Measurements from ENCODE around the gene FBP1.
"Not testable (repeated sequence)": the region's sequence is repeated elsewhere in the genome, so short reads cannot be mapped to it uniquely, and the experiment has no call there.

The FBP1 gene

DNA sequence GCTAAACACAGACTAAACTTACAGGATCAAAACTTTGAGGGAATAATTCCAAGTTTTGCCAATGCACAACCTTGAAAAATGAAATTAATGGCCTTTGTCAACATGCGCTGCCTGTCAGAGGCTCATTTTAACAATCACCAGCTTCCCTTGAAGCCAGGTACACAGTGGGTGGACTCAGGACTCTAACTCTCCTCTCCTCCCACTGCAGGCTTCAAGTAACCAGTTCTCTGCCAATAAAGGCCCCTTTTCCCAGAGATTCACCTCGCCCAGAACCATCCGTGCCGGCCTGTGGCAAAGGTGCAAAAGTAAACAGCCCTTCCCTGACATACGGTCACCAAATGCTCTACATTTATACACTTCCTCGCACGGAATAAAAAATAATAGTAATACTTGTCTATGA lies 27.2 kb downstream of the FBP1 start:
- no peak for DNase-seq (ENCODE audit: low read depth)

DNA sequence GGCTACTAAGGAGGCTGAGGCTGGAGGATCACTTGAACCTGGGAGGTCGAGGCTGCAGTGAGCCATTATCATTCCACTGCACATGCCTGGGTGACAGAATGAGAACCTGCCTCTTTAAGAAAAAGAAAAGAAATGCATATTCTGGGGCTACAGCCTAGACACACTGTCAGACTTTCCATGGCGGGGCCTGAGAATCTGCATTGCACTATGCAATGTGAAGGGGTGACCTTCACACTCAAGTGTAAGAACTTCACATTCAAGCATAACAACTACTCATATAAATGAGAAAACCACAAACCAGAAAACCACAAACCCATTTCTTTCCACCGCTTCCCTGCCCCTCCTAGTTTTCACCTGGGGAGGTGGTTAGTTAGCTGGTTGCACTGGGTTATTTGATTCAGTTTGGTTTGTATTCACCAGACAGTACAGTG lies 27.7 kb downstream of the FBP1 start:
- no peak for DNase-seq (ENCODE audit: low read depth)

DNA sequence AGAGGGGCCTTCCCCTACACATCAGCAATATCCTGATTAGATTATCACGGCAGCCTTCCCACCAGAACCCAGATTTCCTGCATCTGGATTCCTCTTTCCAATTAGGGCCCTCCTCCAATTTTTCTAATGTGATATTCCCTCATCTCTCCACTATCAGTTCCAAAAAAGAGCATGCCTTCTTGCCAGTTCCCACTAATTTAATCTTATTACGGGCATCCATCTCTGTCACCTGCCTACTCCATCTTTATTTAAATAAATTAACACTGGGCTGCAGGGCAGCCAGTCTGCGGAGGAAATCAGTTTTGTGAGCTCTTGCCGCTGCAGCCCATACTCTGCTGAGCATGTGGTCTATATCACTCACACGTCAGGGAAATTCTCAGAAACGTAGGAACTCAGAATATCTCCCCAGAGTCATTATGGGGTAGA lies 29.1 kb downstream of the FBP1 start:
- no peak for DNase-seq (ENCODE audit: low read depth)

DNA sequence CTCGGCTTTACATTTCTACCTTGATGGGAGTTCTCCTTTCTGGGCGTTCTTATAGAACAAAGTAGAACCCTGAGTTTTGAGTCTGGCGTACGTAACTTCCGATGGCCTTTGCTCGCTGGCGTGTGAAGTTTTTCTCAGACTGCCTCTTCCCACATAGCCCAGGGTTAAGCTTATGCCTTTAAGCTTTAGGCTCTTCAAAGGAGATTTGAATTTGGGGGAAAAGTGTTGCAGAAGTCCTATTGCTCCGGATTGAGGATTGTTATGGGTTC lies 32.0 kb downstream of the FBP1 start:
- no peak for DNase-seq (ENCODE audit: low read depth)

DNA sequence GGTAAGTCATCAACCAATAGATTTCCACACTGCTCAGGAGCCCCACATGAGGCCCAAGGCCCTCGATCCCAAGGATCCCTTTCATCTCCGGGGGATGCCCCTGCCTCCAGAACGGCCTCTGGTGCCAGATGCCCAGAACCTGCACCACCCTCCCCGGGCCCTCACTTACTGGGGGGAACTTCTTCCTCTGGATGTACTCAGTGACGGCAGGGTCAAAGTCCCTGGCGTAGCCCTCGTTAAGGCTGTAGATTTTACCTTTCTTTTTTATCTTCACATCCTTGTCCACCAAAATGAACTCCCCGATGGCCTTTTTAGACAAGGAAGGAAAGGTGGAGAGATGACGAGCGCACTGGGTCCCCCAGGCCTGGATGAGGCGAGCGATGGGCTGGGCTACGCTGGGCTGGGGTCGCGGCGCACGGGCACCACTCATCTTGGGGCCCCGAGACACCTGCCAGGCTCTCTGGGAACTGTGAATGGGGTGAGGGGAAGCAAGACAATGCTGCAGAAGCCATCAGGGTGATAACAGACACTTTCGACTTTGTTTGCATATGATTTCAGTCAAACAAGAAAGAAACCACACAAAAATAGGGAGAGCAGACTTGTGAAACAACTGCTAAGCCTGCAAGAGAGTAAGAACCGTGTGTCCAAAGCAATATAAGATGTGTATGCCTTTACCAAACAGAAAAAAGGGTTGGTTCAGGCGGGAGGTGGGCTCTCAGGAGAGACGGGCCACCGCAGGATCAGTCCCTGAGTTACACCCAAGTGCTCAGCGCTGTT lies 32.5 kb downstream of the FBP1 start:
- no peak for DNase-seq (ENCODE audit: low read depth)

DNA sequence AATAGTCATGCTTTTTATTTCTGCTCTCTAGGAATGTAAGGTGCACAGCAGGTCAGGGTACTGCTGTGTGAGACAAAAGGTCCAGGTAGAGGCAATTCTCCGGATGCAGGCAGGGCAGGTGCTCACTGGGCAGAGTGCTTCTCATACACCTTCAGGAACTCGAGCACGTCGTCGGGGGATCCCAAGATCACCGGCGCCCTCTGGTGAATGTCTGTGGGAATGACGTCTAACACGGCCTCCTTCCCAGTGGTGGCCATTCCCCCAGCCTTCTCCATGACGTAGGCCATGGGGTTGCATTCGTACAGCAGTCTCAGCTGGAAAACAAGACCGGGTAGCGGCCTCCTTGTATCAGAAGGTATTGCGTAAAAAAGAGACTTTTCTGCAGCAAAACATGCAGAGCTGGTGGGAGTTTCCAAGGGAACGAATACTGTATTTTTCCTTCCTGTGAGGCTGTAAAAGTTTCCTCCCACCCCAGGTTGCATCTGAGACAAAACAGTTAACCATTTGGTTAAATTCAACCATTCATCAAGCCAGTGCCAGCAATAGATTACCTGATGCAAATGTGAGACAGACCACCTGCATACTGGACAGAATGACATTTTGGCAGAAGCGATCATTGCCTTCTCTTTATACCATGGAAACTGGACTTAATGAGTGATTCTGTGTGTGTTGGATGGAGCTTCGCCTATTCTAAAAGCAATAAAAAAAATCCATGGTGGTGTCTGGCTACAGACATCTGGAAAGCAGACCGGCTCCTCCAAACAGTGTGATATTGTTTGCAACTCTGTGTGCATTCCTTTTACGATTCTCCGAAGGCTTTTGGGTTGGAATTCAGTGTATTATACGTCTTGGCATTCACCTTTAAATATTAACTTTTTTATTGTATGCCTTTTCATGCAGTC lies 35.8 kb downstream of the FBP1 start:
- peak; percentile 59 for DNase-seq (ENCODE audit: low read depth)

DNA sequence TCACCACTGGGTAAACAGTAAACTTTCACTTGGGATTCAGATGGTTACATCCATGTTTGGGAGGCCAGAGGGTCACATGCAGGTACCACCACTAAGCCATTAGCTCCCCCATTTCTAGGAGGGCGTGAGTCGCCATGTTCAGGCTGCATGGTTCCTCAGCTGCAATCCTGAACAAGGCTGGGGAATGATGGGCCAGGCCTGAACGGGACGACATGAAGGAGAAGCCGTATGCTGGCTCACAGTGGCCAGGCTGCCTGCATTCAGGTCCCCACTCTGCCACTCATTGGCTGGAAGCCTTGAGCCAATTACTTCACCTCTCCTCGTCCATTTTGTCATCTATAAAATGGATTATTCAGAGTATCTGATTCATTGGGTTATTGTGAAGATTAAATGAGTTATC lies 36.7 kb downstream of the FBP1 start:
- DNase-seq (ENCODE audit: low read depth), result no peak

DNA sequence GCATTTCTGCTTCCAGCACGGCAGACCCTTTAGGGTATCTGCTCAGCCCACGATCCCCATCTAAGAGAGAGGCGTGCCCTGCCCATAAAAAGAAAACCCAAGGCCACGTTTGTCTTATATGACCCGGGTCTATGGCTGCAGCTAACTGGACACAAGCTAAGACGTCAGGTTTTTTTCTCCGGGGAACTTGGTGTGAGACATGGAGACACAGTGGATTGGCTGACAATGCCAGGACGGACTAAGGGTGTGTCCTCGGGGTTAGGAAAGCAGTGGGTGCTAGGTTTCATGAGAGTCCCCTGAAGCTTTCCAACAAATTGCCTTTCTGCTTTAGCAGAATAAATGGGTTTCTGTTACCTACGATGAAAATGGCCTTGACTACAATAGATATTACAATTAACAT lies 38.6 kb downstream of the FBP1 start:
- no peak for DNase-seq (ENCODE audit: low read depth)

DNA sequence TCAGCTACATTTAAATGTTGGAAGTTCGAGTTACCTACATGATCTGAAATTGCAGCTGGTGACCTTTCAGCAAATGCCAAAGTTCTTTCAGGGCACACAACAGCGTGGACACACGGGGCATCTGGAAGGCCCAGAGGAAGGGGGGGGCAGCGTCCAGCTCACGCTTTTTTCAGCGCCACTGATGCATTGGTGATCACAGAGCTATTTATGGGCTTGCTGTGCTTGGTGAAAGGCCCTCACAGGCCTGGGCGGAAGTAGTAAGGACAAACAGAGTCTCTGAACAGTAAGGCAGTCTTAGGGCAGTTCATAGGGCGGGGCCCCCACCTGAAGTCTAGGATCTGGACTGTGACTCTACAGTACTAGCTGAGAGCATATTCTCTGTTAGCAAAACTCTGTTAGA lies 39.1 kb downstream of the FBP1 start:
- no peak for DNase-seq (ENCODE audit: low read depth)

DNA sequence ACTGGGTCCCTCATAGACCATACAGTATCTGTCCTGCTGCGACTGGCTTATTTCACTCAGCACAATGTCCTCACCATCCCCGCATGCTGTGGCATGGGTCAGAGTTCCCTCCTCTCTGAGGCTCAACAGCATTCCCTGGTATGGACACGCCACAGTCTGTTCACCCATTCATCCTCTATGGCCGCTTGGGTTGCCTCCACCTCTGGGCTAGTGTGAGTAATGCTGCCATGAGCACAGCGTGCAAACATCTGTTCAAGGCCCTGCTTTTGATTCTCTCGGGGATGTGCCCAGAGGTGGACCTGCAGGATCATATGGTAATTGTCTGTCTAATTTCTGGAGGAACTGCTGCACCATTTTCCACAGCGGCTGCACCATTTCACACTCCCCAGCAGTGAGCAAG lies 40.2 kb downstream of the FBP1 start:
- DNase-seq (ENCODE audit: low read depth), result no peak

DNA sequence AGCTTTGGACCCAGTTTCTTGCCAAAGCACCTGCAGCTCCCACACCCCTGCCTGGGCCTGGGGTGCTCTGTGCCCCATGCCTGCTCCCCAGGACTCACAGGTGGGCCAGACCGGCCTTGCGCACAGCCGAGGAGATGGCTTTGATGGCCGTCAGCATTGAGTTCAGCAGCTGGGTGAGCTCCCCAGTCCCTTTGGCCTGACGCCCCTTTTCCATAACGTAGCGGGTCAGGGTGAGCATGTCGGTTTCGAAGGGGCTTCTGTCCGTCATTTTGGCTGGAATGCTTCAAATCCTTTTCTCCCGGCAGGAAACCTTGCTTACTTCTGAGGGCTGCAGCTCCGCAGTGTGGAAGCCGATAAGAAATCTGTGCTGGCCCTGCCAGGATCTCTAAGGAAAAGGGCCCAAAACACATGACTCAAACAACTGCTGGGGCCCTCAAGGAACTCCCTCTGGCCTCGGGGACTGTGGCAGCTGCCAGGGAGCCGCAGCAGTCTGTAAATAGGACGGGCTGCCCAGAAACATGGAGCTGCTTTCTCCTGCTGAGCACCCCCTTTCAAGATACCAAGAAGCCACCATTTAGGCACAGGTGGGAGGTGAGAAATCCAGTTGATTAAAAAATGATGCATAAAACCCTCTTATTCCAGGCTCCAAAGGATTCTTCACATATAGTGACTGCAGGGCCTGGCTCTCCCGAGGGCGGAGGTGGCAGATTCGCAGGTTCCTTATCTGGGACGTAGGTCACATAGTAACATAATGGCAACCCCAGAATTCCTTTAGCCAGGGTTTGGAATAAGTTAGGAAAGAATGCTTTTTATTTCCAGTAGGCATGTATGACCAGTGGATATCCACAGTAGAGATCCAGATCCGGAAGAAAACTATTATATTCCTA lies 45.6 kb downstream of the FBP1 start, which contains the start of gene FBP2:
FBP2 (minus strand) TSS at position 366 of the 887 bp plus-strand sequence; CDS start at position 268, 98 bp downstream.
- DNase-seq (ENCODE audit: low read depth), result no peak

DNA sequence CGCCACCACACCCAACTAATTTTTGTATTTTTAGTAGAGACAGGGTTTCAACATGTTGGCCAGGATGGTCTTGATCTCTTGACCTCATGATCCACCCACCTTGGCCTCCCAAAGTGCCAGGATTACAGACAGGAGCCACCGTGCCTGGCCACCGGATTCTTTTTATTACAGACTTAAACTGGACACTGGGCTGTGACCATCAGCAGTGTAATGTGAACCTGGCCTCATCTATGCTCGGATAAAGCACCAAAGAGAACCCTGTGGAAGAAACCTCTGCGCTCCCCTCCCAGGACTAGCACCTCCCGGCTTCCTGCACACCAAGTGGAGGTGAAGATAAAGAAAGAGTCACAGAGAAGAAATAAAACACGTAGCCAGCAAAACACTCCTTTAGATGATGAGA lies 46.6 kb downstream of the FBP1 start:
- not testable (repeated sequence) for DNase-seq (ENCODE audit: low read depth)

DNA sequence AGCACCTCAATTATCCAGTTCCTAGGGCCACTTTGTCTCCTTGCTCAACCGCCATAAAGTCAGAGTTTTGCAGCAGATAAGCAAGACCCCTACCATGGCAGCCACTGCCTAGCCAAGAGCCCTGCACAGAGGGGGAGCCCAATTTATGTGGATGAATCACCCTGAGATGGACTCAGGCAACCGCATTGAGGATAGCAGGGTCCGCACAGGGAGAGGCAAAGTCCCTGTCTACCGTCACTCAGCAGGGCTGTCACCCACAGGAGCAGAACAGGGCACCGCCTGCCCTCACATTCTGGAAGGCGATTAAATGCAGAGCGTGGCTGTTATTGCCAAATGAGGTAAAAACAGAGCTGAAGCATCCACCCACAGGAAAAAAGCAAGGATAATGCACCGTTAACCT lies 47.4 kb downstream of the FBP1 start:
- no peak for DNase-seq (ENCODE audit: low read depth)

DNA sequence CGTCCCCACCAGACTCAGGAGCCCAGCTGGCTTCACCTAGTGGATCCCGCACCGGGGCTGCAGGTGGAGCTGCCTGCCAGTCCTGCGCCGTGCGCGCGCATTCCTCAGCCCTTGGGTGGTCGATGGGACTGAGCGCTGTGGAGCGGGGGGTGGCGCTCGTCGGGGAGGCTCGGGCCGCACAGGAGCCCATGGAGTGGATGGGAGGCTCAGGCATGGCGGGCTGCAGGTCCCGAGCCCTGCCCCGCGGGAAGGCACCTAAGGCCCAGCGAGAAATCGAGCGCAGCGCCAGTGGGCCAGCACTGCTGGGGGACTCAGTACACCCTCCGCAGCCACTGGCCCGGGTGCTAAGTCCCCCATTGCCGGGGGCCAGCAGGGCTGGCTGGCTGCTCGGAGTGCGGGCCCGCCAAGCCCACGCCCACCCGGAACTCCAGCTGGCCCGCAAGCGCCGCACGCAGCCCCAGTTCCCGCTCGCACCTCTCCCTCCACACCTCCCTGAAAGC lies 48.2 kb downstream of the FBP1 start:
- not testable (repeated sequence) for DNase-seq (ENCODE audit: low read depth)

DNA sequence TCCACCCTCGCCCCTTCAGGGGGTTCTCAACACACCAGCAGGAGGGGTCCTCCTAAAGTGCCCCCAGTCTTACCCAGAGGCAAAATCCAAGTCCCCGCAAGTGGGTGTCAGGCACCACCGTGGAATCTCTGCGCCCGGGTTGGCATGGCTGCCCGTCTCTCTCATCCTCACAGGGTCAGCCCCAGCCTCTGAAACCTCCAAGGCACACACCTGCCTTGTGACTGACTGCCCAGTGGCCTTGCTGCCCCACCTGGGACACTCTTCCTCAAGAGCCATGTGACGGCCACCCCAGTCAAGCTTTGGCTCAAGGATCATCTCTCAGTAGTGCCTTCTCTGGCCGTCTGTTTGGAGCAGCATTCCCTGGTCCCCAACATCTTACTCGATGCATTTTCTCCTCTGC lies 50.6 kb downstream of the FBP1 start:
- no peak for DNase-seq (ENCODE audit: low read depth)

DNA sequence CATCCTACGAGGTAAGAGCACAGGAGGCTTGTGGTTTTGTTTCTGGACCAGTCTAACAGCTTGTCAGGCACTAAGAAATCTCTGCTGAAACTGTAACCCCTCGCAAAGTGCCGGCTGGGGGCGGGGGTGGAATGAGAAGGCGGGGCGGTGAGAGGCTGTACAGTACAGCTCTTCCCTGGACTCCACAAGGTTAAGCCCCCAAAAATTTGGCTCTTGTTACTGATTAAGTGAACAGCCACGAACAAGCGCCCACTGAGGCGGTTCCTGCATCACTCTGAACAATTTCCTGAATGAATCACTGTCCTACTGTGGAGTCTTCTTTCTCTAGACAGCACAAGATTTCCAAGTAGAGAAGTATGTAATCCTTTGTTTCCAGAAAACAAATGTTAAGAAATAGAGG lies 52.5 kb downstream of the FBP1 start:
- DNase-seq (ENCODE audit: low read depth), result peak; percentile 13

DNA sequence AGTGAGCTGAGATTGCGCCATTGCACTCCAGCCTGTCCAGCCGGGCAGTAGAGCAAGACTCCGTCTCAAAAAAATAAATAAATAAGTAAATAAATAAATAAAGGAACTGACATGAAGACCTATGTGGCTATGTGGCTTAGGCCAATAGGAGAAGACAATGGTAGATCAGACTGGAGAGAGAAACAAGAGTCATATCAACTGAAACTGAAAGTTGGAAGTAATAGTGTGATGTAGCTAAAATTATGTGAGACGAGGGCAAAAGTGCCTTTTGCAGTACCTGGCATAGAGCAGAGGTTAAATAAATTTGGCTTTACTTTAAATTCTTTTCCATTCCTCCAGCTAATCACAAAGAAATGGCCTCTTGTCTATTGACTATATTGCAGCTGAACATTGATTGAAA lies 53.0 kb downstream of the FBP1 start:
- DNase-seq (ENCODE audit: low read depth), result no peak

DNA sequence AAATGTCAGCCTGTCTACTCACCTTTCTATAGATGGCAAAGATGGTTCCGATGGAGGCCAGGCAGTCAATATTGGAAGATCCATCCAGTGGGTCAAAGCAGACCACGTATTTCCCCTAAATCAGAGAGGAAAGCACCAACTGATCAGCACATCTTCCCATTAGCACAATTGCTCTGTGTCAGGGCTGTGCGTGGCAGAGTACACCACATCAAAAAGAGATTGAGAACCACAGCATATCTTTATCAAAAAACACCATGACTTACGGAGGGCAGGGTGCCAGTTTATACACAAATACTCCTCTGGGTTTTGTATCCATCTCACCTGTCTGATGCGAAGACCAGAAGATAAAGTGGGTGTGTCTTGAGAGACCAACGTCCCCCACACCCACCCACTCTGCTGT lies 54.8 kb downstream of the FBP1 start:
- no peak for DNase-seq (ENCODE audit: low read depth)

DNA sequence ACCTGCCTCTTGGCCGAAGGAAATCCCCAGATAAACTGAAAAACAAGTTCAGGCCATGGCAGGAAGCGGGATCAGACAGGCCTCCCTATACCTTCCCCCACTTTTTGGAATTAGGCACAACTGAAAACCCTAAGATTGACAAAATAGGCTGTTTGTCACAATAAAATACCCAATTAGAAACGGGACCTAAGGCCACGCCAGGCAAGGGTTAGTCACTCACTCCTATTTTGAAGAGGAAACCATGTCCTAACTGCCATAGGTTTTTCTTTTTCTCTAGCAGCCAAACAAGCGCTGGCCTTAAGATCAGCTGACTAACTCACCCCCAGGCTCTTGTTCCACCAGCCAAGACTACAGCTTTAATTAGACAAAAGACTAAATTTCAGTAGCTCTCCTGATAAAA lies 57.6 kb downstream of the FBP1 start:
- DNase-seq (ENCODE audit: low read depth), result no peak

DNA sequence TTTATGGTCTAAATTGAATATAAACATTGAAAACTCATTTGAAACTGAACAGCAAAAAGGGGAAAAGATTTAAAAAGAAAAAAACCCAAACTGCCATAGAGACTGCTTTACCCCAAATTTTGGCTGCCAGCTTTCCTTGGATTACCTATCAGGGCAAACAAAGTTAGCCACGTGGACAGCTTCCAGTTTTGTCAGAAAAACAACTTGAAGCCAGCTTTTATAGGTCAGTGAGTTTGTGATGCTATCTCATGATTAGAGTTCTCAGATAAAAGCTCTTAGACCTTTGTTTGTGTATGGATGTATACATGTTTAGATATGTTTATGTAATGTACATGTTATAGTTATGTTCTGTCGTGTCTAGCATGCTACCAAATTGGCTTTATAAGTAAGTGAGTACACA lies 61.7 kb downstream of the FBP1 start:
- no peak for DNase-seq (ENCODE audit: low read depth)

DNA sequence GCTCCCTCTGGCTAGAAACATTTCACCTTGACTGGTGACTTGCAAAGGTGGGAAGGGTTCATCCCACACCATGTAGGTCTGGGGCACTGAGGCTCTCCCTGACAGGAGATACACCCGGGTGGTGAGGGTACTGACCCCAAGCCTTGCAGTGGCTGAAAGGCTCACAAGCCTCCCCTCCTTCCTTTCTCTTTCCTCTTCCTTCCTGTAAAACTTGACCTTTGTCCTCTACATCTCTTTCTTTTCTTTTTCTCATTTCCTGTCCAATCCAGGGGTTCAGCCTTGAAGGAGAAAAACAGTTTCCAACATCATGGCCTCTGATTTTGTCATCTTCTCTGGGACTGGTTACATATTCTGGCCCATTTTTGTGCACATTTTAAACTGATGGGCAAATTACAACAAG lies 62.3 kb downstream of the FBP1 start:
- no peak for DNase-seq (ENCODE audit: low read depth)

DNA sequence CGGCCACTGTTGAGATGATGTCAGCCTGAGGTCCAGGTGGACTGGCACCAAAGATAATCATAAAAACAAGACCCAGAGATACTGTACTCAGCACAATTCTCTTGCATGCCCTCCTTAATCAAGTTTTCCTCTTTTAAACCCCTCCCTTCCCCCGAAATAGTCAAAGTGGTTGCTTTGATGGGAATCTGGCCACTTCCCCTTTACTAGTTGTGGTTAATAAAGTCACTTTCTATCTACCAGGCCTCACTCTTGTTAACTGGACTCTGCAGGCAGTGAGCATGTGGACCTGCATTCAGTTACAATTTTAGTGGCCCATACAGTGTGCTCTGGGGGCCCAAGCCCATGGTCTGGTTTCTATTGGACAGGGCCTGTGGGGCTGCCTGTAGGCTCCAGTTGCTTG lies 63.2 kb downstream of the FBP1 start:
- DNase-seq (ENCODE audit: low read depth), result no peak

Measured in non-pigmented ciliary epithelial cell (primary cell).